ENCODE measurements around the gene BPIFA3. TPM values are rescaled to one million over a fixed set of nuclear protein-coding genes. Genes with fewer than 3 reads are reported as not detected.

Gene BPIFA3
- total and polyA plus RNA-seq, 2 experiments from 2014 or later = not detected

DNA sequence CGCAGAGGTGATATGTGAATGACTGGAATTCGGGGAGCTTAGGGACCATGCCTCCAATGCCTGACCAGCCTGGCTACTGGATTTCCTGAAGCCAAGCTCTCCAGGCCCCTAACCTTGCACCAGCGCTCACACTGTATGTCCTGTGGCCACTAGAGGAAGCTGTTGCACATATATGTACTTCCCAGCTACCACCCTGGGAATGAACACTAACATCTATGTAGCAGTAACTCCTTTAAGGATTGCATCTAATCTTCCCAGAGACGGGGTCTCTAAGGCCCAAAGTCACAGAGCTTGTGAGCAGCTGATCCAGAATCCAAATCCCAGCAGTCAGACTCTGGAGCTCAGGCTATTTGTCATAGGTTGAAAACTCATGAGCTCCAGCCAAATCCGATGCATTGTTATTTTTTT is 45.5 kb downstream of the BPIFA3 start (continued):
- TF ChIP-seq ZNF462 (CRISPR knock-in tag; IDR thresholded peaks at IDR 0.05) = no peak
- no peak for TF ChIP-seq ZNF114 (CRISPR knock-in tag; IDR thresholded peaks at IDR 0.05)
- TF ChIP-seq REST (IDR thresholded peaks at IDR 0.05; ENCODE audit: unreplicated experiment) = no peak
- TF ChIP-seq, protein P1, sequence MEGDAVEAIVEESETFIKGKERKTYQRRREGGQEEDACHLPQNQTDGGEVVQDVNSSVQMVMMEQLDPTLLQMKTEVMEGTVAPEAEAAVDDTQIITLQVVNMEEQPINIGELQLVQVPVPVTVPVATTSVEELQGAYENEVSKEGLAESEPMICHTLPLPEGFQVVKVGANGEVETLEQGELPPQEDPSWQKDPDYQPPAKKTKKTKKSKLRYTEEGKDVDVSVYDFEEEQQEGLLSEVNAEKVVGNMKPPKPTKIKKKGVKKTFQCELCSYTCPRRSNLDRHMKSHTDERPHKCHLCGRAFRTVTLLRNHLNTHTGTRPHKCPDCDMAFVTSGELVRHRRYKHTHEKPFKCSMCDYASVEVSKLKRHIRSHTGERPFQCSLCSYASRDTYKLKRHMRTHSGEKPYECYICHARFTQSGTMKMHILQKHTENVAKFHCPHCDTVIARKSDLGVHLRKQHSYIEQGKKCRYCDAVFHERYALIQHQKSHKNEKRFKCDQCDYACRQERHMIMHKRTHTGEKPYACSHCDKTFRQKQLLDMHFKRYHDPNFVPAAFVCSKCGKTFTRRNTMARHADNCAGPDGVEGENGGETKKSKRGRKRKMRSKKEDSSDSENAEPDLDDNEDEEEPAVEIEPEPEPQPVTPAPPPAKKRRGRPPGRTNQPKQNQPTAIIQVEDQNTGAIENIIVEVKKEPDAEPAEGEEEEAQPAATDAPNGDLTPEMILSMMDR (conservative IDR thresholded peaks at IDR 0.05; ENCODE audit: low read depth in 2 of 2) = peak; percentile 73 to 90
- TF ChIP-seq POLR2AphosphoS5 (IDR thresholded peaks at IDR 0.05; ENCODE audit: low read depth) = no peak
- TF ChIP-seq, protein P2, sequence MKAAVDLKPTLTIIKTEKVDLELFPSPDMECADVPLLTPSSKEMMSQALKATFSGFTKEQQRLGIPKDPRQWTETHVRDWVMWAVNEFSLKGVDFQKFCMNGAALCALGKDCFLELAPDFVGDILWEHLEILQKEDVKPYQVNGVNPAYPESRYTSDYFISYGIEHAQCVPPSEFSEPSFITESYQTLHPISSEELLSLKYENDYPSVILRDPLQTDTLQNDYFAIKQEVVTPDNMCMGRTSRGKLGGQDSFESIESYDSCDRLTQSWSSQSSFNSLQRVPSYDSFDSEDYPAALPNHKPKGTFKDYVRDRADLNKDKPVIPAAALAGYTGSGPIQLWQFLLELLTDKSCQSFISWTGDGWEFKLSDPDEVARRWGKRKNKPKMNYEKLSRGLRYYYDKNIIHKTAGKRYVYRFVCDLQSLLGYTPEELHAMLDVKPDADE (IDR thresholded peaks at IDR 0.05) = no peak
- no peak for TF ChIP-seq EZH2phosphoT487 (IDR thresholded peaks at IDR 0.05; ENCODE audit: unreplicated experiment)
- peak; percentile 70 for TF ChIP-seq JUNB (IDR thresholded peaks at IDR 0.05; ENCODE audit: unreplicated experiment)
